A673 (cell line): Measurements from ENCODE around the gene ADTRP. TPM values are rescaled to one million over a fixed set of nuclear protein-coding genes. Genes with fewer than 3 reads are reported as not detected.

ENCODE experiments used
- BruUV-seq: library from RNA; stranded (reverse); fragments of 400-500 nt; replicated peaks from 2 replicates; lab custom pipeline; 2021; lab: Mats Ljungman, UMichigan
- CTCF ChIA-PET: fragments of 300-600 bp; sonication (Branson Sonifier 250); formaldehyde crosslinking; loops from one replicate; lab custom pipeline; 2022; ENCODE audit warnings: antibody characterized with exemption; lab: Charles Lee
- POLR2A ChIA-PET: fragments of 300-600 bp; sonication (Branson Sonifier 250); formaldehyde crosslinking; loops from one replicate; lab custom pipeline; 2022; ENCODE audit warnings: antibody characterized with exemption; ENCODE audit not compliant: low non-redundant PET; lab: Charles Lee
- DNase-seq: peaks from one replicate; pipeline ENCODE4 v3.0.0-alpha.2; 2015; ENCODE audit warnings: low spot score
- H3K27ac ChIP-seq: fragments of 200-600 bp; sonication (generic); 2 replicates; pipeline ENCODE4 v1.5.1; 2016; ENCODE audit warnings: mixed run types, low read depth, mild to moderate bottlenecking, mixed read lengths, antibody characterized with exemption, low read length; ENCODE audit not compliant: poor library complexity, severe bottlenecking
- H3K27me3 ChIP-seq: fragments of 200-600 bp; sonication (generic); replicated peaks from 2 replicates; pipeline ENCODE4 v1.6.1; 2017; ENCODE audit warnings: mixed run types, low read depth, mild to moderate bottlenecking, mixed read lengths, antibody characterized with exemption, low read length; ENCODE audit not compliant: insufficient read depth, poor library complexity
- H3K36me3 ChIP-seq: fragments of 200-600 bp; sonication (generic); 2 replicates; pipeline ENCODE4 v1.6.1; 2016; ENCODE audit warnings: mixed run types, mild to moderate bottlenecking, mixed read lengths, antibody characterized with exemption, low read length; ENCODE audit not compliant: insufficient read depth, poor library complexity, severe bottlenecking
- H3K4me1 ChIP-seq: fragments of 200-600 bp; sonication (generic); 2 replicates; pipeline ENCODE4 v1.6.1; 2017; ENCODE audit warnings: mixed run types, mild to moderate bottlenecking, mixed read lengths, antibody characterized with exemption, low read length; ENCODE audit not compliant: insufficient read depth, poor library complexity, severe bottlenecking
- H3K4me3 ChIP-seq: fragments of 200-600 bp; sonication (generic); 2 replicates; pipeline ENCODE4 v1.5.1; 2016; ENCODE audit warnings: low read depth, mixed run types, mild to moderate bottlenecking, mixed read lengths, low read length; ENCODE audit not compliant: poor library complexity, severe bottlenecking
- H3K9me3 ChIP-seq: fragments of 200-600 bp; sonication (generic); 2 replicates; pipeline ENCODE4 v1.6.1; 2016; ENCODE audit warnings: mixed run types, low read depth, mild to moderate bottlenecking, mixed read lengths, antibody characterized with exemption, low read length; ENCODE audit not compliant: poor library complexity, severe bottlenecking
- CTCF ChIP-seq: fragments of 300-800, 200-600 bp; sonication (generic); conservative IDR thresholded peaks from 2 replicates; pipeline ENCODE4 v1.5.1; 2017; ENCODE audit warnings: low read depth, mild to moderate bottlenecking, antibody characterized with exemption, low read length, moderate library complexity, mixed read lengths
- EZH2 ChIP-seq: fragments of 200-600 bp; sonication (generic); IDR thresholded peaks from 2 replicates; pipeline ENCODE4 v1.6.1; 2017; ENCODE audit warnings: borderline replicate concordance, low read depth, mild to moderate bottlenecking, mixed read lengths, antibody characterized with exemption, low read length; ENCODE audit not compliant: poor library complexity, severe bottlenecking
- intact Hi-C: fragments of 100-400 bp; cut with micrococcal nuclease; formaldehyde crosslinking; loops from one replicate; pipeline ENCODE4 v1.10.0; 2022; ENCODE audit not compliant: unreplicated experiment
- total RNA-seq: library from RNA; stranded (reverse); gene quantifications from 2 replicates; pipeline ENCODE4 v1.2.3, GENCODE V29; 2021

ADTRP gene
- total RNA-seq, 1 experiment from 2014 or later = not detected

- Histone ChIP-seq H3K4me3 (no peak overlapping the region), H3K4me1 (no peaks in the 10 kb centered on the region), H3K9me3 (no peaks in the 10 kb centered on the region), H3K27ac (no peak overlapping the region), H3K36me3 (no peaks in the 10 kb centered on the region), H3K27me3 (peaks cover 79% of the 10 kb centered on the region)
- ChIA-PET CTCF (no interaction called here), POLR2A (no interaction called here)
- TF ChIP-seq EZH2 (no peak), CTCF (no peak)
- DNase-seq = no peak
- intact Hi-C loops = no loop called here
- no TSS peak for BruUV-seq
Measured at GRCh38 chr6:11722805-11723631, 55.6 kb downstream of the ADTRP start.

- ChIA-PET POLR2A (no interaction called here), CTCF (no interaction called here)
- peaks cover 81% of the 10 kb centered on the region for H3K27me3 ChIP-seq
- H3K4me3 ChIP-seq = no peak overlapping the region
- TF ChIP-seq EZH2 = no peak
- no peak for TF ChIP-seq CTCF
- no peaks in the 10 kb centered on the region for H3K36me3 ChIP-seq
- H3K27ac ChIP-seq = no peak overlapping the region
- no TSS peak for BruUV-seq
- no peaks in the 10 kb centered on the region for H3K4me1 ChIP-seq
- DNase-seq = no peak
- intact Hi-C loops = no loop called here
- H3K9me3 ChIP-seq = no peaks in the 10 kb centered on the region
Measured at GRCh38 chr6:11722220-11722619, 56.4 kb downstream of the ADTRP start.

- intact Hi-C loops = no loop called here
- Histone ChIP-seq H3K36me3 (no peaks in the 10 kb centered on the region), H3K4me1 (peaks cover 5% of the 10 kb centered on the region), H3K4me3 (no peak overlapping the region), H3K27ac (no peak overlapping the region), H3K27me3 (peaks cover 73% of the 10 kb centered on the region), H3K9me3 (no peaks in the 10 kb centered on the region)
- no TSS peak for BruUV-seq
- no peak for DNase-seq
- ChIA-PET CTCF (no interaction called here), POLR2A (no interaction called here)
- no peak for TF ChIP-seq EZH2
- no peak for TF ChIP-seq CTCF
Measured at GRCh38 chr6:11718463-11718862, 60.1 kb downstream of the ADTRP start.
